Thyroid gland (tissue), 4 donors: ENCODE measurements around the gene CCDC126.

Experiments used
- POLR2A ChIP-seq, 2 donors: fragments of 450-650 bp; IDR thresholded peaks; one replicate each; pipeline ENCODE4 v1.6.1; 2017; ENCODE audit warnings: antibody characterized with exemption in 2 of 2, mild to moderate bottlenecking in 2 of 2, moderate library complexity in 1 of 2
- TF ChIP-seq, protein P1 (sequence below), 6 experiments: fragments of 200-600 bp in 3 of 6; fragments of 450-650 bp in 3 of 6; sonication (generic) in 3 of 6; IDR thresholded peaks; one replicate each; pipeline ENCODE4 v1.5.1; 2016 to 2019; ENCODE audit warnings: antibody characterized with exemption in 6 of 6, mild to moderate bottlenecking in 2 of 6, inconsistent platforms in 1 of 6, moderate library complexity in 1 of 6

DNA sequence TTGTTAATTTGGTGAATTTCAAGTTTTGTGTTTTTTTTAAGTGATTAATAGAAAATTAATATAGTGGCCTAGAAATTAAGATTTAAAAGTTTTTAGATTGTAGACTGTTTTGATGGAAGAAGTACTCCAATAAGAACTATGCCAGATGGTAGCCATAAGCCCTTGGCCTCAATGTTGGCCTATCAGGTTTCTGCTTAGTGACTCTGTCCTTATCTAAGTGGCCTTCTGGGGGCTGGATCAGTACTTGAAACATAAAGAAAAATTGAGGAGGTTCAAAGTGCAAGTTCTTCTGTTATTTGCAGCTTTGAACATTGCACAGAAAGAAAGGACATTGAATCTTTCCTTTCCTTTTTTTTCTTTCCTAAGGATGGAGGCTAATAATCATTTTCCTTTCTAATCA, 9.9 kb downstream of the CCDC126 start:
- TF ChIP-seq, protein P1, sequence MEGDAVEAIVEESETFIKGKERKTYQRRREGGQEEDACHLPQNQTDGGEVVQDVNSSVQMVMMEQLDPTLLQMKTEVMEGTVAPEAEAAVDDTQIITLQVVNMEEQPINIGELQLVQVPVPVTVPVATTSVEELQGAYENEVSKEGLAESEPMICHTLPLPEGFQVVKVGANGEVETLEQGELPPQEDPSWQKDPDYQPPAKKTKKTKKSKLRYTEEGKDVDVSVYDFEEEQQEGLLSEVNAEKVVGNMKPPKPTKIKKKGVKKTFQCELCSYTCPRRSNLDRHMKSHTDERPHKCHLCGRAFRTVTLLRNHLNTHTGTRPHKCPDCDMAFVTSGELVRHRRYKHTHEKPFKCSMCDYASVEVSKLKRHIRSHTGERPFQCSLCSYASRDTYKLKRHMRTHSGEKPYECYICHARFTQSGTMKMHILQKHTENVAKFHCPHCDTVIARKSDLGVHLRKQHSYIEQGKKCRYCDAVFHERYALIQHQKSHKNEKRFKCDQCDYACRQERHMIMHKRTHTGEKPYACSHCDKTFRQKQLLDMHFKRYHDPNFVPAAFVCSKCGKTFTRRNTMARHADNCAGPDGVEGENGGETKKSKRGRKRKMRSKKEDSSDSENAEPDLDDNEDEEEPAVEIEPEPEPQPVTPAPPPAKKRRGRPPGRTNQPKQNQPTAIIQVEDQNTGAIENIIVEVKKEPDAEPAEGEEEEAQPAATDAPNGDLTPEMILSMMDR (IDR thresholded peaks at IDR 0.05) = no peak
- TF ChIP-seq POLR2A (IDR thresholded peaks at IDR 0.05) = no peak
